Stimulated activated naive B cell treated with anti-CD40 and anti-IgM and Interleukin-4, amounts not matched to agents 10 μg/mL and 1 μg/mL and 100 μg/mL, for 72 hours (primary cell): ENCODE measurements around the gene MTARC1.

Experiments
- ATAC-seq, 2 donors: fragments of 150-1000 bp; cut with Tn5 transposase; replicated peaks; 2 replicates each; pipeline ENCODE4 v1.10.0; 2021; ENCODE audit warnings: moderate library complexity in 1 of 2
- DNase-seq: peaks from one replicate; pipeline ENCODE4 v3.0.0; 2021
- H3K27ac Mint-ChIP-seq: one replicate; pipeline ENCODE4 v1.8.0; 2022; ENCODE audit warnings: mild to moderate bottlenecking, mixed read lengths
- H3K27me3 Mint-ChIP-seq, 2 donors: one replicate each; pipeline ENCODE4 v1.8.0; 2022; ENCODE audit warnings: mixed read lengths in 2 of 2
- H3K36me3 Mint-ChIP-seq, 2 donors: one replicate each; pipeline ENCODE4 v1.8.0; 2022; ENCODE audit warnings: mixed read lengths in 2 of 2, mild to moderate bottlenecking in 1 of 2
- H3K4me1 Mint-ChIP-seq, 2 donors: one replicate each; pipeline ENCODE4 v1.8.0; 2022; ENCODE audit warnings: mixed read lengths in 2 of 2, mild to moderate bottlenecking in 1 of 2
- H3K4me3 Mint-ChIP-seq, 2 donors: one replicate each; pipeline ENCODE4 v1.8.0; 2022; ENCODE audit warnings: mild to moderate bottlenecking in 2 of 2, mixed read lengths in 2 of 2, moderate library complexity in 1 of 2
- H3K9me3 Mint-ChIP-seq, 2 donors: one replicate each; pipeline ENCODE4 v1.8.0; 2022; ENCODE audit warnings: mixed read lengths in 2 of 2, mild to moderate bottlenecking in 1 of 2

Gene MTARC1

GRCh38 chr1:220819467-220820026, 32.8 kb downstream of the MTARC1 start:
- Mint-ChIP-seq H3K36me3 (no peaks in the 10 kb centered on the region), H3K4me1 (no peaks in the 10 kb centered on the region), H3K9me3 (peaks cover 0 to 2% of the 10 kb centered on the region in 2 donors)

GRCh38 chr1:220824031-220824989, 37.6 kb downstream of the MTARC1 start:
- Mint-ChIP-seq H3K9me3 (no peaks in the 10 kb centered on the region), H3K27ac (no peak overlapping the region), H3K27me3 (peaks cover 22 to 28% of the 10 kb centered on the region in 2 donors), H3K36me3 (no peaks in the 10 kb centered on the region), H3K4me1 (no peaks in the 10 kb centered on the region), H3K4me3 (no peak overlapping the region)
- ATAC-seq (no peak), DNase-seq (no peak)

More at GRCh38 chr1:220819467-220820026, 32.8 kb downstream of the MTARC1 start:
- no peak overlapping the region for H3K4me3 Mint-ChIP-seq
- peaks cover 9 to 13% of the 10 kb centered on the region in 2 donors for H3K27me3 Mint-ChIP-seq
- DNase-seq (no peak), ATAC-seq (no peak)
- H3K27ac Mint-ChIP-seq, result no peak overlapping the region

GRCh38 chr1:220825819-220826551, 39.3 kb downstream of the MTARC1 start:
- no peak overlapping the region for H3K27ac Mint-ChIP-seq
- no peaks in the 10 kb centered on the region for H3K9me3 Mint-ChIP-seq
- DNase-seq (no peak), ATAC-seq (no peak)
- H3K36me3 Mint-ChIP-seq, result no peaks in the 10 kb centered on the region
- peaks cover 22 to 28% of the 10 kb centered on the region in 2 donors for H3K27me3 Mint-ChIP-seq
- no peak overlapping the region for H3K4me3 Mint-ChIP-seq
- no peaks in the 10 kb centered on the region for H3K4me1 Mint-ChIP-seq

- no peaks in the 10 kb centered on the region for H3K9me3 Mint-ChIP-seq
- H3K27ac Mint-ChIP-seq, result no peak overlapping the region
- H3K4me1 Mint-ChIP-seq, result no peaks in the 10 kb centered on the region
- DNase-seq, result no peak
- no peak overlapping the region for H3K4me3 Mint-ChIP-seq
- no peaks in the 10 kb centered on the region for H3K36me3 Mint-ChIP-seq
- peaks cover 22 to 28% of the 10 kb centered on the region in 2 donors for H3K27me3 Mint-ChIP-seq
- ATAC-seq, result no peak
Observed at GRCh38 chr1:220826729-220827128, 40.0 kb downstream of the MTARC1 start.

- Mint-ChIP-seq H3K9me3 (no peaks in the 10 kb centered on the region), H3K36me3 (no peaks in the 10 kb centered on the region), H3K4me3 (no peak overlapping the region), H3K4me1 (no peaks in the 10 kb centered on the region), H3K27ac (no peak overlapping the region), H3K27me3 (peaks cover 22 to 28% of the 10 kb centered on the region in 2 donors)
- ATAC-seq (no peak), DNase-seq (no peak)
Observed at GRCh38 chr1:220827445-220828178, 40.9 kb downstream of the MTARC1 start.

GRCh38 chr1:220828179-220828490, 41.4 kb downstream of the MTARC1 start:
- DNase-seq, result no peak
- Mint-ChIP-seq H3K27me3 (peaks cover 22 to 27% of the 10 kb centered on the region in 2 donors), H3K27ac (no peak overlapping the region), H3K4me1 (no peaks in the 10 kb centered on the region), H3K4me3 (no peak overlapping the region), H3K36me3 (no peaks in the 10 kb centered on the region), H3K9me3 (no peaks in the 10 kb centered on the region)
- no peak for ATAC-seq

- H3K27me3 Mint-ChIP-seq, result peaks cover 19 to 20% of the 10 kb centered on the region in 2 donors
- H3K4me1 Mint-ChIP-seq, result no peaks in the 10 kb centered on the region
- H3K4me3 Mint-ChIP-seq, result no peak overlapping the region
- H3K36me3 Mint-ChIP-seq, result no peaks in the 10 kb centered on the region
- no peak for ATAC-seq
- no peaks in the 10 kb centered on the region for H3K9me3 Mint-ChIP-seq
- H3K27ac Mint-ChIP-seq, result no peak overlapping the region
- no peak for DNase-seq
Observed at GRCh38 chr1:220828950-220829586, 42.4 kb downstream of the MTARC1 start.

GRCh38 chr1:220833436-220833835, 46.7 kb downstream of the MTARC1 start:
- Mint-ChIP-seq H3K4me1 (no peaks in the 10 kb centered on the region), H3K4me3 (no peak overlapping the region), H3K27ac (no peak overlapping the region), H3K36me3 (no peaks in the 10 kb centered on the region), H3K9me3 (peaks cover 0 to 2% of the 10 kb centered on the region in 2 donors), H3K27me3 (peaks cover 16 to 20% of the 10 kb centered on the region in 2 donors)
- no peak for ATAC-seq
- no peak for DNase-seq

GRCh38 chr1:220834155-220834870, 47.6 kb downstream of the MTARC1 start:
- ATAC-seq (no peak), DNase-seq (no peak)
- Mint-ChIP-seq H3K4me1 (no peaks in the 10 kb centered on the region), H3K36me3 (no peaks in the 10 kb centered on the region), H3K27ac (no peak overlapping the region), H3K4me3 (no peak overlapping the region), H3K9me3 (peaks cover 0 to 2% of the 10 kb centered on the region in 2 donors), H3K27me3 (peaks cover 16% of the 10 kb centered on the region in 2 donors)
